Neural progenitor cell (in vitro differentiated cells): ENCODE data around the gene GBP1. TPM values are rescaled to one million over a fixed set of nuclear protein-coding genes. Genes with fewer than 3 reads are reported as not detected.

Source experiments
- DNase-seq: peaks from one replicate; pipeline ENCODE4 v3.0.0-alpha.2; 2016; ENCODE audit warnings: low spot score
- H2AFZ ChIP-seq: fragments of 200-600 bp; sonication (generic); replicated peaks from 2 replicates; pipeline ENCODE4 v1.6.1; 2016; ENCODE audit warnings: antibody characterized with exemption
- H3F3A ChIP-seq: fragments of 200-600 bp; sonication (generic); 2 replicates; pipeline ENCODE4 v1.6.1; 2016; ENCODE audit warnings: antibody characterized with exemption, low read depth
- H3K27ac ChIP-seq: fragments of 200-600 bp; sonication (generic); 2 replicates; pipeline ENCODE4 v1.5.1; 2016; ENCODE audit warnings: mild to moderate bottlenecking
- H3K27me3 ChIP-seq: fragments of 200-600 bp; sonication (generic); 2 replicates; pipeline ENCODE4 v1.6.1; 2016; ENCODE audit warnings: mild to moderate bottlenecking, moderate library complexity
- H3K36me3 ChIP-seq: fragments of 200-600 bp; sonication (generic); 2 replicates; pipeline ENCODE4 v1.5.1; 2016
- H3K4me1 ChIP-seq: fragments of 200-600 bp; sonication (generic); 2 replicates; pipeline ENCODE4 v1.6.1; 2016; ENCODE audit warnings: mixed run types
- H3K4me2 ChIP-seq: fragments of 200-600 bp; sonication (generic); 2 replicates; pipeline ENCODE4 v1.6.1; 2016
- H3K4me3 ChIP-seq: fragments of 200-600 bp; sonication (generic); 2 replicates; pipeline ENCODE4 v1.5.1; 2016
- H3K79me2 ChIP-seq: fragments of 200-600 bp; sonication (generic); 2 replicates; pipeline ENCODE4 v1.6.1; 2016; ENCODE audit warnings: low read depth
- H3K9ac ChIP-seq: fragments of 200-600 bp; sonication (generic); 2 replicates; pipeline ENCODE4 v1.6.1; 2016
- H3K9me3 ChIP-seq: fragments of 200-600 bp; sonication (generic); 2 replicates; pipeline ENCODE4 v1.5.1; 2016; ENCODE audit warnings: low read depth
- H4K20me1 ChIP-seq: fragments of 200-600 bp; sonication (generic); 2 replicates; pipeline ENCODE4 v1.6.1; 2016; ENCODE audit warnings: low read depth
- H3K27ac Mint-ChIP-seq: 3 replicates; pipeline ENCODE4 v1.8.0; 2021; ENCODE audit warnings: mixed read lengths
- H3K27me3 Mint-ChIP-seq: 2 replicates; pipeline ENCODE4 v1.8.0; 2022; ENCODE audit warnings: low read depth, mild to moderate bottlenecking, inconsistent platforms, moderate library complexity, mixed read lengths; ENCODE audit not compliant: insufficient read depth
- H3K36me3 Mint-ChIP-seq: 3 replicates; pipeline ENCODE4 v1.8.0; 2021; ENCODE audit warnings: mixed read lengths
- H3K4me1 Mint-ChIP-seq: 3 replicates; pipeline ENCODE4 v1.8.0; 2021; ENCODE audit warnings: mixed read lengths
- H3K4me3 Mint-ChIP-seq: 3 replicates; pipeline ENCODE4 v1.8.0; 2021; ENCODE audit warnings: mild to moderate bottlenecking, moderate library complexity, mixed read lengths
- H3K9me3 Mint-ChIP-seq: 3 replicates; pipeline ENCODE4 v1.8.0; 2020; ENCODE audit warnings: mixed read lengths
- CTCF ChIP-seq: fragments of 200-600 bp; sonication (generic); IDR thresholded peaks from 2 replicates; pipeline ENCODE4 v1.5.1; 2017; ENCODE audit warnings: antibody characterized with exemption, mild to moderate bottlenecking
- EZH2 ChIP-seq: fragments of 200-600 bp; sonication (generic); IDR thresholded peaks from 2 replicates; pipeline ENCODE4 v1.6.1; 2017; ENCODE audit warnings: antibody characterized with exemption, mild to moderate bottlenecking, moderate library complexity
- EZH2phosphoT487 ChIP-seq: fragments of 200-600 bp; sonication (generic); IDR thresholded peaks from 2 replicates; pipeline ENCODE4 v1.6.1; 2017; ENCODE audit warnings: antibody characterized with exemption
- total RNA-seq: library from RNA; depleted of rRNA; stranded (reverse); fragments of >200 nt; gene quantifications from 2 replicates; pipeline ENCODE4 v1.2.3, GENCODE V29; 2015; ENCODE audit warnings: low replicate concordance

GBP1 gene
- total RNA-seq, 1 donor from 2014 or later: not detected

GRCh38 chr1:89100412-89100811, 35.4 kb upstream of the GBP1 start:
- DNase-seq: no peak
- H3K27ac Mint-ChIP-seq: no peak overlapping the region
- TF ChIP-seq EZH2phosphoT487 (no peak), EZH2 (no peak), CTCF (no peak)
- H3K27me3 Mint-ChIP-seq: no peaks in the 10 kb centered on the region
- no peak overlapping the region for H3K27ac ChIP-seq
- peak overlapping the region; percentile 37 for H2AFZ ChIP-seq
- H3K4me3 Mint-ChIP-seq: no peak overlapping the region
- H3K79me2 ChIP-seq: no peaks in the 10 kb centered on the region
- no peaks in the 10 kb centered on the region for H3K4me1 Mint-ChIP-seq
- H3K9me3 Mint-ChIP-seq: peaks cover 6% of the 10 kb centered on the region
- H3K27me3 ChIP-seq: no peaks in the 10 kb centered on the region
- H3K9ac ChIP-seq: no peak overlapping the region
- H3K4me3 ChIP-seq: no peak overlapping the region
- no peaks in the 10 kb centered on the region for H4K20me1 ChIP-seq
- H3K9me3 ChIP-seq: no peaks in the 10 kb centered on the region
- no peak overlapping the region for H3K4me2 ChIP-seq
- no peaks in the 10 kb centered on the region for H3K36me3 Mint-ChIP-seq
- H3K4me1 ChIP-seq: peaks cover 7% of the 10 kb centered on the region
- no peaks in the 10 kb centered on the region for H3F3A ChIP-seq
- H3K36me3 ChIP-seq: no peaks in the 10 kb centered on the region

- no peak overlapping the region for H3K4me3 ChIP-seq
- no peak overlapping the region for H3K4me3 Mint-ChIP-seq
These were observed 33.8 kb upstream of the GBP1 start for GRCh38 chr1:89098857-89099256.

GRCh38 chr1:89095737-89096136, 30.7 kb upstream of the GBP1 start:
- no peak for TF ChIP-seq EZH2phosphoT487
- no peak for TF ChIP-seq CTCF
- TF ChIP-seq EZH2: no peak
- Mint-ChIP-seq H3K36me3 (no peaks in the 10 kb centered on the region), H3K27ac (no peak overlapping the region), H3K9me3 (peaks cover 6% of the 10 kb centered on the region), H3K4me1 (no peaks in the 10 kb centered on the region), H3K4me3 (no peak overlapping the region), H3K27me3 (no peaks in the 10 kb centered on the region)
- no peak overlapping the region for H3K4me3 ChIP-seq
- H3K27ac ChIP-seq: no peak overlapping the region
- H3K27me3 ChIP-seq: no peaks in the 10 kb centered on the region
- H3K36me3 ChIP-seq: no peaks in the 10 kb centered on the region
- DNase-seq: no peak
- H3K9ac ChIP-seq: no peak overlapping the region
- no peaks in the 10 kb centered on the region for H3K79me2 ChIP-seq
- peaks cover under 1% of the 10 kb centered on the region for H3K4me1 ChIP-seq
- no peak overlapping the region for H3K4me2 ChIP-seq
- H3K9me3 ChIP-seq: no peaks in the 10 kb centered on the region
- H4K20me1 ChIP-seq: no peaks in the 10 kb centered on the region
- H3F3A ChIP-seq: no peaks in the 10 kb centered on the region
- H2AFZ ChIP-seq: no peak overlapping the region

More at GRCh38 chr1:89098857-89099256, 33.8 kb upstream of the GBP1 start:
- no peaks in the 10 kb centered on the region for H3K4me1 Mint-ChIP-seq
- Histone ChIP-seq H3K27me3 (no peaks in the 10 kb centered on the region), H2AFZ (no peak overlapping the region), H3K27ac (no peak overlapping the region), H3K9me3 (no peaks in the 10 kb centered on the region), H3F3A (no peaks in the 10 kb centered on the region), H3K36me3 (no peaks in the 10 kb centered on the region), H3K79me2 (no peaks in the 10 kb centered on the region), H3K9ac (no peak overlapping the region), H3K4me2 (no peak overlapping the region), H3K4me1 (peaks cover 7% of the 10 kb centered on the region), H4K20me1 (no peaks in the 10 kb centered on the region)
- no peak for DNase-seq
- H3K36me3 Mint-ChIP-seq: no peaks in the 10 kb centered on the region
- H3K27ac Mint-ChIP-seq: no peak overlapping the region
- H3K27me3 Mint-ChIP-seq: no peaks in the 10 kb centered on the region
- H3K9me3 Mint-ChIP-seq: peaks cover 6% of the 10 kb centered on the region
- no peak for TF ChIP-seq EZH2phosphoT487
- TF ChIP-seq EZH2: no peak
- no peak for TF ChIP-seq CTCF
